ENCODE data around the gene SLC10A7.

Gene SLC10A7

DNA sequence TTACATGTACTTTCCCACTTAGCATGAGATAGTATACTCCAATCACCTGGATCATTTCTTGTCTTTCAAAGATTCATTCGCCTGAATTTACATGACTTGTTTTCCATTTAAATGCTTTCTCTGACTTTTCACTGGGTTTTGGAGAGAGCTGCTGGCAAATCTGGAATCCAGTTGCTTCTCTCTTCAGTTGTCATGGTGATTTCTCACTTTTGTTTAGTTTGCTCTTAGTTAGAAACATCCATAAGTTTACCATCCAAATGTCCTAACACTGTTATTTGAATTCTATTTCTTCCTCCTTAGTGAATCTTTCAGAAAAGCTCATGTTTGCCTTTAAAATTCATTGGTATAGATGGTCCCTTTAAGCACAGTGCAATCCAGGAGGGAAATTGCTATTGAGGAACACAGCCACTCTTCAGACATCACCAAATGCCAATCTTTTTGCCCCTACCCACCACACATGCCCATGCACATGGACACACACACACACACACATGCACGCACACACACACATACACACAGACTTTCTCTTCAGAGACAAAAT is 255.7 kb downstream of the SLC10A7 start:
- H3K36me3 ChIP-seq (ENCODE audit: insufficient read depth, low read length): no peaks in the 10 kb centered on the region
- H3K79me2 ChIP-seq (ENCODE audit: insufficient read depth, low read length): no peaks in the 10 kb centered on the region
- H3F3A ChIP-seq (ENCODE audit: insufficient read depth, low read length): no peaks in the 10 kb centered on the region
- TF ChIP-seq EZH2 (IDR thresholded peaks at IDR 0.05; ENCODE audit: borderline replicate concordance, low read length): no peak
- TF ChIP-seq, protein P1, sequence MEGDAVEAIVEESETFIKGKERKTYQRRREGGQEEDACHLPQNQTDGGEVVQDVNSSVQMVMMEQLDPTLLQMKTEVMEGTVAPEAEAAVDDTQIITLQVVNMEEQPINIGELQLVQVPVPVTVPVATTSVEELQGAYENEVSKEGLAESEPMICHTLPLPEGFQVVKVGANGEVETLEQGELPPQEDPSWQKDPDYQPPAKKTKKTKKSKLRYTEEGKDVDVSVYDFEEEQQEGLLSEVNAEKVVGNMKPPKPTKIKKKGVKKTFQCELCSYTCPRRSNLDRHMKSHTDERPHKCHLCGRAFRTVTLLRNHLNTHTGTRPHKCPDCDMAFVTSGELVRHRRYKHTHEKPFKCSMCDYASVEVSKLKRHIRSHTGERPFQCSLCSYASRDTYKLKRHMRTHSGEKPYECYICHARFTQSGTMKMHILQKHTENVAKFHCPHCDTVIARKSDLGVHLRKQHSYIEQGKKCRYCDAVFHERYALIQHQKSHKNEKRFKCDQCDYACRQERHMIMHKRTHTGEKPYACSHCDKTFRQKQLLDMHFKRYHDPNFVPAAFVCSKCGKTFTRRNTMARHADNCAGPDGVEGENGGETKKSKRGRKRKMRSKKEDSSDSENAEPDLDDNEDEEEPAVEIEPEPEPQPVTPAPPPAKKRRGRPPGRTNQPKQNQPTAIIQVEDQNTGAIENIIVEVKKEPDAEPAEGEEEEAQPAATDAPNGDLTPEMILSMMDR (IDR thresholded peaks at IDR 0.05; ENCODE audit: low read length): no peak
- H3K9ac ChIP-seq (ENCODE audit: low read length): no peak overlapping the region
- no peak overlapping the region for H3K27ac ChIP-seq (ENCODE audit: low read depth, low read length, poor library complexity, severe bottlenecking)
- no peaks in the 10 kb centered on the region for H3K27me3 ChIP-seq (ENCODE audit: insufficient read depth, low read length)
- no peak overlapping the region for H3K4me3 ChIP-seq (ENCODE audit: low read depth, low read length, poor library complexity, severe bottlenecking)
- H3K4me1 ChIP-seq (ENCODE audit: insufficient read depth, low read length, severe bottlenecking): peaks cover 3% of the 10 kb centered on the region
- no peaks in the 10 kb centered on the region for H3K9me2 ChIP-seq (ENCODE audit: low read depth, low read length)
- no peaks in the 10 kb centered on the region for H3K9me3 ChIP-seq (ENCODE audit: low read length)
- H3K4me2 ChIP-seq (ENCODE audit: low read length): no peak overlapping the region
- no peak overlapping the region for H2AFZ ChIP-seq (ENCODE audit: low read length)
- no peaks in the 10 kb centered on the region for H4K20me1 ChIP-seq (ENCODE audit: insufficient read depth, low read length)

DNA sequence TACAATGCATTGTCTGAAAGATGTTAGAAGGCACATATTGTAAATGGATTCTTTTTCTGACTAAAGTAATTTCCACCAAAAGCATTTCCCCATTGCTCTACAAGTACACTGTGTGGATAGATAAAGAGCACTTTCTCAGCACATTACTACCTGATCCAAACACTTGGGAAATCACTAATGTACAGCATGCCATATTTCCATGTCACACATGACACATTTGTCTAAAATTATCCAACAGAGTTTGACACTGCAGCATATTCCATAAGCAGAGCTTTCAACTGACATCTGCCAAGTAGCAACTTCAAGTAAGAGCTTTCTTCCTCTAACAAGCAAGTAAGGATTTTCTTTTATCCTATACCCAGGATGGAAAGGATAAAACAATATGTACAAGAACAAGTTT is 257.9 kb downstream of the SLC10A7 start:
- Histone ChIP-seq H2AFZ (ENCODE audit: low read length) (no peak overlapping the region), H4K20me1 (ENCODE audit: insufficient read depth, low read length) (no peaks in the 10 kb centered on the region), H3K9me3 (ENCODE audit: low read length) (no peaks in the 10 kb centered on the region), H3K27ac (ENCODE audit: low read depth, low read length, poor library complexity, severe bottlenecking) (no peak overlapping the region), H3K4me1 (ENCODE audit: insufficient read depth, low read length, severe bottlenecking) (no peaks in the 10 kb centered on the region), H3K79me2 (ENCODE audit: insufficient read depth, low read length) (no peaks in the 10 kb centered on the region), H3F3A (ENCODE audit: insufficient read depth, low read length) (no peaks in the 10 kb centered on the region), H3K9me2 (ENCODE audit: low read depth, low read length) (no peaks in the 10 kb centered on the region), H3K27me3 (ENCODE audit: insufficient read depth, low read length) (no peaks in the 10 kb centered on the region), H3K36me3 (ENCODE audit: insufficient read depth, low read length) (no peaks in the 10 kb centered on the region), H3K4me2 (ENCODE audit: low read length) (no peak overlapping the region), H3K9ac (ENCODE audit: low read length) (no peak overlapping the region), H3K4me3 (ENCODE audit: low read depth, low read length, poor library complexity, severe bottlenecking) (no peak overlapping the region)
- TF ChIP-seq, protein P1 (IDR thresholded peaks at IDR 0.05; ENCODE audit: low read length): no peak
- TF ChIP-seq EZH2 (IDR thresholded peaks at IDR 0.05; ENCODE audit: borderline replicate concordance, low read length): no peak

DNA sequence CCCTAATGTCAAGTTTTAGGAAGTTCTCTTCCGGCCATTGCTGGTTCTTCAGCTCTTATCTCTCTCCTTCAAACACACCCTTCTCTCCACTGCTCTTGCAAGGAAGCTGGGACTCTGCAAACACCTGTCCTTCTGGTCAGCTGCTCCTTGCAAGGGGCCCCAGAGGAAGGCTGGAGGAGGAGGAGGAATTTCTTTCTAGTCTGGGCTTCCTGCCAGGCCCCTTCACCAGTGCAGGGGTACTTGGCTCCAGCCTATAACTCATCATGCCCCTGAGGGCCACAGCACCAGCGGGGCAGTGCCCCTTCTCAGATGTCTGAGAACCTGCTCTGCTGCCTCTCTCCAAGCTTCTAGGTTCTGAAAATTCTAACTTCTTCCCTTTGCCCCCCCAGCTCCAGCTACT is 260.7 kb downstream of the SLC10A7 start:
- no peak overlapping the region for H3K4me2 ChIP-seq (ENCODE audit: low read length)
- H4K20me1 ChIP-seq (ENCODE audit: insufficient read depth, low read length): no peaks in the 10 kb centered on the region
- no peak overlapping the region for H3K27ac ChIP-seq (ENCODE audit: low read depth, low read length, poor library complexity, severe bottlenecking)
- H3K4me3 ChIP-seq (ENCODE audit: low read depth, low read length, poor library complexity, severe bottlenecking): no peak overlapping the region
- no peak overlapping the region for H2AFZ ChIP-seq (ENCODE audit: low read length)
- H3K79me2 ChIP-seq (ENCODE audit: insufficient read depth, low read length): no peaks in the 10 kb centered on the region
- no peaks in the 10 kb centered on the region for H3K9me3 ChIP-seq (ENCODE audit: low read length)
- no peaks in the 10 kb centered on the region for H3K36me3 ChIP-seq (ENCODE audit: insufficient read depth, low read length)
- H3K9ac ChIP-seq (ENCODE audit: low read length): no peak overlapping the region
- no peaks in the 10 kb centered on the region for H3F3A ChIP-seq (ENCODE audit: insufficient read depth, low read length)
- H3K27me3 ChIP-seq (ENCODE audit: insufficient read depth, low read length): no peaks in the 10 kb centered on the region
- no peaks in the 10 kb centered on the region for H3K4me1 ChIP-seq (ENCODE audit: insufficient read depth, low read length, severe bottlenecking)
- H3K9me2 ChIP-seq (ENCODE audit: low read depth, low read length): no peaks in the 10 kb centered on the region
- no peak for TF ChIP-seq EZH2 (IDR thresholded peaks at IDR 0.05; ENCODE audit: borderline replicate concordance, low read length)

DNA sequence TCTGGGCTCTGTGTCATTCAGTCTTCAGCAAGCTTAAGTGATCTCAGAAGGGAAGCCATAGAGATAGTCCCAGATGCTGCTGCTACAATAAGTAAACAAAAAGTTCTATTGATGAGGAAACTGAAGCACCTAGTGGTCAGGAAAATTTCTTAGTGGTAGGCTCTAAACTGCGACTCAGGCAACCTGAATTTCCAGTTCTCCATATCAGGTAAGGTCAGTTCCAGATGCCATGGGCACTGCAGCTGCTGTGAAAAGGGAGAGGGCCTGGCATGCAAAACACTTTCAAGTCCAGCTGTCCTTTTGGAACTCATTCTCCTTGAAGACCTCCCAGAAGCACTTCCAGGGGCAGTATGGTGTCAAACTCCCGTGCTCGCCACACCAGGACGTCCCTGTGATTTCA is 261.2 kb downstream of the SLC10A7 start:
- Histone ChIP-seq H3K79me2 (ENCODE audit: insufficient read depth, low read length) (no peaks in the 10 kb centered on the region), H3K9ac (ENCODE audit: low read length) (no peak overlapping the region), H3F3A (ENCODE audit: insufficient read depth, low read length) (no peaks in the 10 kb centered on the region), H3K9me3 (ENCODE audit: low read length) (no peaks in the 10 kb centered on the region), H3K27ac (ENCODE audit: low read depth, low read length, poor library complexity, severe bottlenecking) (no peak overlapping the region), H3K27me3 (ENCODE audit: insufficient read depth, low read length) (no peaks in the 10 kb centered on the region), H3K4me3 (ENCODE audit: low read depth, low read length, poor library complexity, severe bottlenecking) (no peak overlapping the region), H2AFZ (ENCODE audit: low read length) (no peak overlapping the region), H3K9me2 (ENCODE audit: low read depth, low read length) (no peaks in the 10 kb centered on the region), H4K20me1 (ENCODE audit: insufficient read depth, low read length) (no peaks in the 10 kb centered on the region), H3K4me1 (ENCODE audit: insufficient read depth, low read length, severe bottlenecking) (no peaks in the 10 kb centered on the region), H3K4me2 (ENCODE audit: low read length) (no peak overlapping the region), H3K36me3 (ENCODE audit: insufficient read depth, low read length) (no peaks in the 10 kb centered on the region)
- TF ChIP-seq EZH2 (IDR thresholded peaks at IDR 0.05; ENCODE audit: borderline replicate concordance, low read length): no peak
- TF ChIP-seq, protein P1 (IDR thresholded peaks at IDR 0.05; ENCODE audit: low read length): no peak

All from OCI-LY1 (cell line).